GM12878 (cell line): ENCODE data around the gene NPC1. TPM values are rescaled to one million over a fixed set of nuclear protein-coding genes. Genes with fewer than 3 reads are reported as not detected.

ENCODE experiments used
- ATAC-seq: fragments of 200-7000 bp; cut with Tn5 transposase; 3 replicates; pipeline ENCODE4 v1.9.1; 2020; ENCODE audit warnings: mild to moderate bottlenecking, moderate library complexity
- BruUV-seq: library from RNA; stranded (reverse); fragments of 400-500 nt; replicated peaks from 2 replicates; lab custom pipeline; 2021; lab: Mats Ljungman, UMichigan
- CTCF ChIA-PET: fragments of 300-600 bp; sonication (Branson Sonifier 250); formaldehyde crosslinking; extraction: SDS; loops from one replicate; lab custom pipeline; 2021; ENCODE audit warnings: inconsistent platforms; lab: Yijun Ruan, JAX
- POLR2A ChIA-PET: fragments of 350-600 bp; formaldehyde crosslinking; extraction: SDS; loops from one replicate; lab custom pipeline; 2021; ENCODE audit warnings: inconsistent platforms; lab: Charles Lee
- RAD21 ChIA-PET: fragments of 300-600 bp; sonication (Branson Sonifier 250); formaldehyde crosslinking; loops from one replicate; lab custom pipeline; 2023; ENCODE audit warnings: antibody characterized with exemption; ENCODE audit not compliant: unreplicated experiment; lab: Charles Lee
- SMC1A ChIA-PET: fragments of 300-600 bp; sonication (Branson Sonifier 250); formaldehyde crosslinking; loops from one replicate; lab custom pipeline; 2023; ENCODE audit not compliant: unreplicated experiment, uncharacterized antibody; lab: Charles Lee
- DNase-seq: peaks from one replicate; pipeline ENCODE4 v3.0.0-alpha.2; 2011; ENCODE audit warnings: low read depth, low spot score
- FAIRE-seq: peaks from 3 replicates; lab custom pipeline; 2011; peaks lifted over from hg19 to GRCh38; lab: Jason Lieb, UNC
- H2AFZ ChIP-seq: 2 replicates; pipeline ENCODE4 v1.6.0; 2011; ENCODE audit warnings: low read depth, low read length, control low read depth; ENCODE audit not compliant: control insufficient read depth
- H3K27ac ChIP-seq: 2 replicates; pipeline ENCODE4 v1.5.1; 2011; ENCODE audit warnings: control low read depth; ENCODE audit not compliant: control insufficient read depth, insufficient read depth
- H3K27me3 ChIP-seq, 2 experiments: replicated peaks in 1 of 2; 2 replicates each; pipeline versions ENCODE4 v1.6.0 to v1.6.1; 2011; ENCODE audit warnings: low read length in 1 of 2; ENCODE audit not compliant: control insufficient read depth in 2 of 2, insufficient read depth in 2 of 2
- H3K36me3 ChIP-seq, 2 experiments: 2 replicates each; pipeline ENCODE4 v1.5.1; 2011; ENCODE audit warnings: low read length in 1 of 2; ENCODE audit not compliant: control insufficient read depth in 2 of 2, insufficient read depth in 2 of 2
- H3K4me1 ChIP-seq: 2 replicates; pipeline ENCODE4 v1.6.1; 2011; ENCODE audit warnings: mild to moderate bottlenecking, low read length, moderate library complexity, mixed read lengths; ENCODE audit not compliant: control insufficient read depth, insufficient read depth
- H3K4me2 ChIP-seq: 2 replicates; pipeline ENCODE4 v1.6.0; 2011; ENCODE audit warnings: control low read depth; ENCODE audit not compliant: control insufficient read depth, insufficient read depth
- H3K4me3 ChIP-seq: fragments of 200-600 bp; sonication (generic); 2 replicates; pipeline ENCODE4 v1.5.1; 2016
- H3K79me2 ChIP-seq: 2 replicates; pipeline ENCODE4 v1.6.0; 2011; ENCODE audit warnings: low read length; ENCODE audit not compliant: control insufficient read depth, insufficient read depth
- H3K9ac ChIP-seq: 2 replicates; pipeline ENCODE4 v1.8.0; 2011; ENCODE audit warnings: low read length, control low read depth, mixed read lengths; ENCODE audit not compliant: control insufficient read depth, insufficient read depth
- H3K9me3 ChIP-seq: replicated peaks from 3 replicates; pipeline ENCODE4 v1.5.1; 2011; ENCODE audit warnings: mild to moderate bottlenecking, low read length; ENCODE audit not compliant: control insufficient read depth, insufficient read depth
- H4K20me1 ChIP-seq: 2 replicates; pipeline ENCODE4 v1.6.0; 2011; ENCODE audit not compliant: control insufficient read depth, insufficient read depth
- CHD2 ChIP-seq: IDR thresholded peaks from 2 replicates; pipeline ENCODE4 v1.6.1; 2011; ENCODE audit warnings: low read depth, low read length, improper control_type of control experiment, borderline replicate concordance
- JUND ChIP-seq: IDR thresholded peaks from 2 replicates; pipeline ENCODE4 v1.6.1; 2012; ENCODE audit warnings: low read depth, mild to moderate bottlenecking, low read length, improper control_type of control experiment, moderate library complexity
- NR2C1 ChIP-seq: fragments of 450-650 bp; IDR thresholded peaks from 2 replicates; pipeline ENCODE4 v1.6.1; 2017; ENCODE audit warnings: antibody characterized with exemption, mild to moderate bottlenecking, moderate library complexity
- RAD21 ChIP-seq: IDR thresholded peaks from 2 replicates; pipeline ENCODE4 v1.6.1; 2011; ENCODE audit warnings: mild to moderate bottlenecking, low read depth, low read length, moderate library complexity; ENCODE audit not compliant: insufficient read depth
- TAF1 ChIP-seq: IDR thresholded peaks from 2 replicates; pipeline ENCODE4 v1.6.1; 2011; ENCODE audit warnings: mild to moderate bottlenecking, low read depth, low read length, borderline replicate concordance
- ZNF217 ChIP-seq: fragments of 450-650 bp; IDR thresholded peaks from 2 replicates; pipeline ENCODE4 v1.6.1; 2017; ENCODE audit warnings: antibody characterized with exemption, mild to moderate bottlenecking
- WGBS: methylation state at CpG from one replicate; pipeline ENCODE4 v1.1.6; 2016; ENCODE audit warnings: low lambda C conversion rate; ENCODE audit not compliant: insufficient replicate concordance, insufficient coverage; ENCODE audit errors: missing lambda C conversion rate; 5-methylcytosine and 5-hydroxymethylcytosine counted together
- in situ Hi-C: fragments of 300-500 bp; cut with MboI; formaldehyde crosslinking; loops from 9 replicates; pipeline ENCODE4 v1.14.3; 2018; ENCODE audit warnings: mixed read lengths
- intact Hi-C: fragments of 100-400 bp; cut with micrococcal nuclease; formaldehyde crosslinking; loops from one replicate; pipeline ENCODE4 v1.14.2; 2022; ENCODE audit not compliant: unreplicated experiment
- polyA plus RNA-seq, 11 experiments: library from polyadenylated mRNA; depleted of rRNA in 4 of 11; unstranded in 6 of 11; stranded (reverse) in 5 of 11; fragments of >200 nt; fragmentation: Nextera tagmentation in 4 of 11; fragmentation: Illumina TruSeq in 1 of 11; extraction: Ambion mirVana in 4 of 11; extraction: Trizol in 1 of 11; gene quantifications; 1 replicate in 1 of 11; 2 replicates in 10 of 11; pipeline versions ENCODE4 v1.2.1 to v1.2.3, GENCODE V29; 2011 to 2016; ENCODE audit warnings: inconsistent platforms in 2 of 11, missing spikeins in 2 of 11, low read depth in 1 of 11
- total RNA-seq, 4 experiments: library from RNA; depleted of rRNA in 3 of 4; stranded (reverse); fragments of >200 nt in 3 of 4; fragmentation: Illumina TruSeq in 1 of 4; extraction: Trizol in 1 of 4; gene quantifications; 2 replicates each; pipeline versions ENCODE4 v1.2.1 to v1.2.3, GENCODE V29; 2013 to 2021
- TF ChIP-seq, protein P1 (sequence below): fragments of 450-650 bp; IDR thresholded peaks from 2 replicates; pipeline ENCODE4 v1.6.1; 2016; ENCODE audit warnings: mild to moderate bottlenecking
- TF ChIP-seq, protein P2 (sequence below): fragments of 450-650 bp; formaldehyde crosslinking; IDR thresholded peaks from 2 replicates; pipeline ENCODE4 v1.4.0; 2022; ENCODE audit warnings: mild to moderate bottlenecking, moderate library complexity

The NPC1 gene
- total and polyA plus RNA-seq, 10 of the 15 experiments (the other 5 are each of a cell fraction or from before 2014, with no cell fraction given) = 10.1 to 45.2 (median 19.4) TPM

DNA sequence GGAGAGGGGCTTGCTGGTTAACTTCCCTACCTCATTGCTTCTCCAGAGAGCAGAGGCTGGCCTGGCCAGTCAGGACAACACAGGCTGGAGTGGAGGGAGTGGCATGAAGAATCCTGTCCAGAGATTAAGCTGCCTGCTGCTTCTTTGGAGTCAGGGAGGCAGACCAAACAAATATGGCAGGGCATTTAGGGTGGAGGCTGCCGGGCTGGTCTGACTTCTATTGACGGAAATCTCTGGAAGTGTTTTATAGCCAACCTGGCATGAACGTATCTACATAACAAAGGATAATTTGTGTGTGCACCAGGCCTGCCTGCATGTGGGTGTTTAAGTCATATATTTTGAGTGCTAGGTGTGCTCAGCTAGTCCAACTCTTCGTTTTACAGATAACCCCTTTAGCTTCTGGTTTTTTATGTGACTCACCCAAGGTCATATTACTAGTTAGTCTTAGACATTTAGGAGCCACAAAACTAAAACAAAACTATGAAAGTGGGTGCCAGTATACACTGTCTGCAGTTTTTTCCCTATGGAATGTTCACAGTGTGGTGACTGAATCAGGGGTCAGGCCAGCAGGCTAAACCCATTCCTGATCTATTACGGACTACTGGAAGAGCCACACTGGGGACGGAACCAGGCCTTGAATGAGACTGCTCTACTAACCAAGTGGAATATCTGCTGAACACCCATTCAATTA, 5.5 kb downstream of the NPC1 start:
- FAIRE-seq = no peak
- Histone ChIP-seq H3K4me1 (peaks cover 16% of the 10 kb centered on the region), H3K27ac (no peak overlapping the region), H3K36me3 (peaks cover 0 to 7% of the 10 kb centered on the region in 2 experiments; a peak in 1 of 4 replicates), H4K20me1 (no peaks in the 10 kb centered on the region)
- ATAC-seq = no peak
- TF ChIP-seq NR2C1 (no peak), TAF1 (no peak), ZNF217 (no peak), RAD21 (no peak), CHD2 (no peak), JUND (no peak)
- TF ChIP-seq, protein P1, sequence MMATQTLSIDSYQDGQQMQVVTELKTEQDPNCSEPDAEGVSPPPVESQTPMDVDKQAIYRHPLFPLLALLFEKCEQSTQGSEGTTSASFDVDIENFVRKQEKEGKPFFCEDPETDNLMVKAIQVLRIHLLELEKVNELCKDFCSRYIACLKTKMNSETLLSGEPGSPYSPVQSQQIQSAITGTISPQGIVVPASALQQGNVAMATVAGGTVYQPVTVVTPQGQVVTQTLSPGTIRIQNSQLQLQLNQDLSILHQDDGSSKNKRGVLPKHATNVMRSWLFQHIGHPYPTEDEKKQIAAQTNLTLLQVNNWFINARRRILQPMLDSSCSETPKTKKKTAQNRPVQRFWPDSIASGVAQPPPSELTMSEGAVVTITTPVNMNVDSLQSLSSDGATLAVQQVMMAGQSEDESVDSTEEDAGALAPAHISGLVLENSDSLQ = no peak
- TF ChIP-seq, protein P2, sequence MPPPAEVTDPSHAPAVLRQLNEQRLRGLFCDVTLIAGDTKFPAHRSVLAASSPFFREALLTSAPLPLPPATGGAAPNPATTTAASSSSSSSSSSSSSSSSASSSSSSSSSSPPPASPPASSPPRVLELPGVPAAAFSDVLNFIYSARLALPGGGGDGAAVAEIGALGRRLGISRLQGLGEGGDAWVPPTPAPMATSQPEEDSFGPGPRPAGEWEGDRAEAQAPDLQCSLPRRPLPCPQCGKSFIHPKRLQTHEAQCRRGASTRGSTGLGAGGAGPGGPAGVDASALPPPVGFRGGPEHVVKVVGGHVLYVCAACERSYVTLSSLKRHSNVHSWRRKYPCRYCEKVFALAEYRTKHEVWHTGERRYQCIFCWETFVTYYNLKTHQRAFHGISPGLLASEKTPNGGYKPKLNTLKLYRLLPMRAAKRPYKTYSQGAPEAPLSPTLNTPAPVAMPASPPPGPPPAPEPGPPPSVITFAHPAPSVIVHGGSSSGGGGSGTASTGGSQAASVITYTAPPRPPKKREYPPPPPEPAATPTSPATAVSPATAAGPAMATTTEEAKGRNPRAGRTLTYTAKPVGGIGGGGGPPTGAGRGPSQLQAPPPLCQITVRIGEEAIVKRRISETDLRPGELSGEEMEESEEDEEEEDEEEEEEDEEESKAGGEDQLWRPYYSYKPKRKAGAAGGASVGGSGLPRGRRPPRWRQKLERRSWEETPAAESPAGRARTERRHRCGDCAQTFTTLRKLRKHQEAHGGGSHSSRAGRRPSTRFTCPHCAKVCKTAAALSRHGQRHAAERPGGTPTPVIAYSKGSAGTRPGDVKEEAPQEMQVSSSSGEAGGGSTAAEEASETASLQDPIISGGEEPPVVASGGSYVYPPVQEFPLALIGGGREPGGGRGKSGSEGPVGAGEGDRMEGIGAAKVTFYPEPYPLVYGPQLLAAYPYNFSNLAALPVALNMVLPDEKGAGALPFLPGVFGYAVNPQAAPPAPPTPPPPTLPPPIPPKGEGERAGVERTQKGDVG = no peak
- TF ChIP-seq, all 136 proteins: peak for 0
- CTCF ChIA-PET = interaction anchor here (0.6 to 4.2 kb wide), 12 partner anchors 10 to 122 kb away, joined by 3 to 27 read pairs (median 4); no protein-coding TSS in a partner anchor
- intact Hi-C loops = loop anchor here (5.0 kb wide), 1 partner anchor 39 kb away; no protein-coding TSS in a partner anchor
- POLR2A ChIA-PET = interaction anchor here (0.6 to 0.8 kb wide), 2 partner anchors 10 to 92 kb away, joined by 3 read pairs; no protein-coding TSS in a partner anchor
- no peak overlapping the region for H3K9ac ChIP-seq
- in situ Hi-C loops = loop anchor here (5.0 kb wide), 1 partner anchor 64 kb away; no protein-coding TSS in a partner anchor
- no peaks in the 10 kb centered on the region for H3K27me3 ChIP-seq
- no TSS peak for BruUV-seq
- no peaks in the 10 kb centered on the region for H3K9me3 ChIP-seq
- RAD21 ChIA-PET = interaction anchor here (1.1 to 1.8 kb wide), 5 partner anchors 9 to 386 kb away, joined by 3 to 6 read pairs (median 3); no protein-coding TSS in a partner anchor
- no peak overlapping the region for H2AFZ ChIP-seq
- H3K4me2 ChIP-seq = 0 out of 2 replicates have a peak overlapping the region, but pooled peaks have one; percentile 7
- SMC1A ChIA-PET = interaction anchor here (0.8 to 2.8 kb wide), 9 partner anchors 9 to 422 kb away, joined by 3 to 12 read pairs (median 6); no protein-coding TSS in a partner anchor
- H3K4me3 ChIP-seq = no peak overlapping the region
- H3K79me2 ChIP-seq = peaks cover 43% of the 10 kb centered on the region
- WGBS = 91% methylated on average over 6 of the region's 6 CpGs
- DNase-seq = no peak
